ENCODE data around the gene PARD6A. TPM values are rescaled to one million over a fixed set of nuclear protein-coding genes. Genes with fewer than 3 reads are reported as not detected.

PARD6A gene
- total RNA-seq, 3 donors from 2014 or later (not counting 1 experiment from before 2014, with no cell fraction given), result 3.1 to 4.4 (median 3.3) TPM

- H3K27ac Mint-ChIP-seq, result no peak overlapping the region
- H3K4me3 Mint-ChIP-seq, result no peak overlapping the region
- 96% methylated on average over 28 of the region's 28 CpGs for WGBS (ENCODE audit: insufficient coverage)
- no peaks in the 10 kb centered on the region for H3K4me1 ChIP-seq (ENCODE audit: control insufficient read depth, insufficient read depth, low read length)
- no peak for TF ChIP-seq CTCF (IDR thresholded peaks at IDR 0.05)
- no peak overlapping the region for H3K4me3 ChIP-seq (ENCODE audit: low read length)
- no peaks in the 10 kb centered on the region for H3K9me3 ChIP-seq (ENCODE audit: control insufficient read depth, insufficient read depth, low read length)
- peaks cover 0 to 5% of the 10 kb centered on the region in 2 donors for H3K4me1 Mint-ChIP-seq
- no peaks in the 10 kb centered on the region for H3K27me3 ChIP-seq (ENCODE audit: control insufficient read depth, insufficient read depth, low read length)
- no peaks in the 10 kb centered on the region for H3K36me3 Mint-ChIP-seq
- no peaks in the 10 kb centered on the region for H3K9me3 Mint-ChIP-seq
- ATAC-seq, result no peak
- no peaks in the 10 kb centered on the region for H3K36me3 ChIP-seq (ENCODE audit: control insufficient read depth, insufficient read depth, low read length)
- intact Hi-C loops (cut with micrococcal nuclease), result no loop called here
- no peak for DNase-seq
- H3K27ac ChIP-seq (ENCODE audit: low read length), result no peak overlapping the region
- no peaks in the 10 kb centered on the region for H3K27me3 Mint-ChIP-seq (ENCODE audit: low read depth in 2 of 2)
Measured at GRCh38 chr16:67674851-67675578, 14.3 kb downstream of the PARD6A start.

- no peak overlapping the region for H3K27ac Mint-ChIP-seq
- no peak for DNase-seq
- no peak for ATAC-seq
- H3K27me3 ChIP-seq (ENCODE audit: control insufficient read depth, insufficient read depth, low read length), result no peaks in the 10 kb centered on the region
- no peaks in the 10 kb centered on the region for H3K27me3 Mint-ChIP-seq (ENCODE audit: low read depth in 2 of 2)
- WGBS (ENCODE audit: insufficient coverage), result 97% methylated on average over 17 of the region's 17 CpGs
- H3K36me3 ChIP-seq (ENCODE audit: control insufficient read depth, insufficient read depth, low read length), result peaks cover 3% of the 10 kb centered on the region
- TF ChIP-seq CTCF (IDR thresholded peaks at IDR 0.05), result no peak
- H3K4me3 ChIP-seq (ENCODE audit: low read length), result no peak overlapping the region
- H3K27ac ChIP-seq (ENCODE audit: low read length), result no peak overlapping the region
- H3K4me1 ChIP-seq (ENCODE audit: control insufficient read depth, insufficient read depth, low read length), result no peaks in the 10 kb centered on the region
- H3K9me3 ChIP-seq (ENCODE audit: control insufficient read depth, insufficient read depth, low read length), result no peaks in the 10 kb centered on the region
- no peak overlapping the region for H3K4me3 Mint-ChIP-seq
- intact Hi-C loops (cut with micrococcal nuclease), result no loop called here
- no peaks in the 10 kb centered on the region for H3K36me3 Mint-ChIP-seq
- H3K4me1 Mint-ChIP-seq, result peaks cover 0 to 5% of the 10 kb centered on the region in 2 donors
- no peaks in the 10 kb centered on the region for H3K9me3 Mint-ChIP-seq
Measured at GRCh38 chr16:67675579-67675935, 14.8 kb downstream of the PARD6A start.

- Histone ChIP-seq H3K4me3 (ENCODE audit: low read length) (no peak overlapping the region), H3K4me1 (ENCODE audit: control insufficient read depth, insufficient read depth, low read length) (no peaks in the 10 kb centered on the region), H3K36me3 (ENCODE audit: control insufficient read depth, insufficient read depth, low read length) (peaks cover 3% of the 10 kb centered on the region), H3K9me3 (ENCODE audit: control insufficient read depth, insufficient read depth, low read length) (no peaks in the 10 kb centered on the region), H3K27me3 (ENCODE audit: control insufficient read depth, insufficient read depth, low read length) (no peaks in the 10 kb centered on the region), H3K27ac (ENCODE audit: low read length) (no peak overlapping the region)
- intact Hi-C loops (cut with micrococcal nuclease), result no loop called here
- Mint-ChIP-seq H3K9me3 (no peaks in the 10 kb centered on the region), H3K27ac (no peak overlapping the region), H3K4me3 (no peak overlapping the region), H3K27me3 (ENCODE audit: low read depth in 2 of 2) (no peaks in the 10 kb centered on the region), H3K4me1 (peaks cover 0 to 5% of the 10 kb centered on the region in 2 donors), H3K36me3 (no peaks in the 10 kb centered on the region)
- DNase-seq, result no peak
- TF ChIP-seq CTCF (IDR thresholded peaks at IDR 0.05), result no peak
- WGBS (ENCODE audit: insufficient coverage), result 95% methylated on average over 7 of the region's 7 CpGs
- ATAC-seq, result no peak
Measured at GRCh38 chr16:67675999-67676398, 15.2 kb downstream of the PARD6A start.

- H3K27ac ChIP-seq (ENCODE audit: low read length), result no peak overlapping the region
- Mint-ChIP-seq H3K27ac (no peak overlapping the region), H3K9me3 (no peaks in the 10 kb centered on the region)
Measured at GRCh38 chr16:67676516-67676915, 15.8 kb downstream of the PARD6A start.

More at GRCh38 chr16:67676516-67676915, 15.8 kb downstream of the PARD6A start:
- TF ChIP-seq CTCF (IDR thresholded peaks at IDR 0.05), result no peak
- DNase-seq, result no peak
- Histone ChIP-seq H3K27me3 (ENCODE audit: control insufficient read depth, insufficient read depth, low read length) (no peaks in the 10 kb centered on the region), H3K36me3 (ENCODE audit: control insufficient read depth, insufficient read depth, low read length) (peaks cover 3% of the 10 kb centered on the region), H3K9me3 (ENCODE audit: control insufficient read depth, insufficient read depth, low read length) (no peaks in the 10 kb centered on the region), H3K4me3 (ENCODE audit: low read length) (no peak overlapping the region), H3K4me1 (ENCODE audit: control insufficient read depth, insufficient read depth, low read length) (no peaks in the 10 kb centered on the region)
- Mint-ChIP-seq H3K27me3 (ENCODE audit: low read depth in 2 of 2) (no peaks in the 10 kb centered on the region), H3K4me3 (no peak overlapping the region), H3K36me3 (no peaks in the 10 kb centered on the region), H3K4me1 (peaks cover 0 to 5% of the 10 kb centered on the region in 2 donors)
- no peak for ATAC-seq
- 92% methylated on average over 4 of the region's 4 CpGs for WGBS (ENCODE audit: insufficient coverage)
- intact Hi-C loops (cut with micrococcal nuclease), result no loop called here

Data from natural killer cell (primary cell).